ENCODE data around the gene EXTL1. TPM values are rescaled to one million over a fixed set of nuclear protein-coding genes. Genes with fewer than 3 reads are reported as not detected.
A peak's percentile ranks its signal among the peaks of the same experiment; 100 is the strongest.

Gene EXTL1
- total and polyA plus RNA-seq, 4 donors, result 0.08 to 0.63 (median 0.31) TPM

DNA sequence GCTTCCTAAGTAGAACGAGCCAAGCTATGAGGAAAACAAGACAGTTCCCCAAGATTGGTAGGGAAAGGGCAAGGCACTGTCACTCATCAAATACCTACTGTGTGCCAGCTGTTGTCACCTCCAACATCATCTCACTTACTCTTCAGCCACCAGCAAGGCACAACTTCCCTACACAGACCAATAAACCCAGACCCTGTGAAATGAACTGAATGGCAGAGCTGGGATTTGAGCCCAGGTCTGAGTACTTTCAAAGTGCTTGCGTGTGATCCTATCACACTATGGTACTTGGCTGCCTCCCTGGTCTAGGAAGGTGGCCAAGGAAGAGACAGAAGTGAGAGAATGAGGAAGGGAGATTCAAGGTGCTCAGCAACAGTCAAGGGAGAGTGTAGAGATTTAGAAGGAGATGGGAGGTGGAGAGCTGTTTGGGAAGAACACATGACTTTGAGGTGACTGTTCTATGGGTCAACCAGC lies 62.6 kb downstream of the EXTL1 start:
- TF ChIP-seq, protein P1, sequence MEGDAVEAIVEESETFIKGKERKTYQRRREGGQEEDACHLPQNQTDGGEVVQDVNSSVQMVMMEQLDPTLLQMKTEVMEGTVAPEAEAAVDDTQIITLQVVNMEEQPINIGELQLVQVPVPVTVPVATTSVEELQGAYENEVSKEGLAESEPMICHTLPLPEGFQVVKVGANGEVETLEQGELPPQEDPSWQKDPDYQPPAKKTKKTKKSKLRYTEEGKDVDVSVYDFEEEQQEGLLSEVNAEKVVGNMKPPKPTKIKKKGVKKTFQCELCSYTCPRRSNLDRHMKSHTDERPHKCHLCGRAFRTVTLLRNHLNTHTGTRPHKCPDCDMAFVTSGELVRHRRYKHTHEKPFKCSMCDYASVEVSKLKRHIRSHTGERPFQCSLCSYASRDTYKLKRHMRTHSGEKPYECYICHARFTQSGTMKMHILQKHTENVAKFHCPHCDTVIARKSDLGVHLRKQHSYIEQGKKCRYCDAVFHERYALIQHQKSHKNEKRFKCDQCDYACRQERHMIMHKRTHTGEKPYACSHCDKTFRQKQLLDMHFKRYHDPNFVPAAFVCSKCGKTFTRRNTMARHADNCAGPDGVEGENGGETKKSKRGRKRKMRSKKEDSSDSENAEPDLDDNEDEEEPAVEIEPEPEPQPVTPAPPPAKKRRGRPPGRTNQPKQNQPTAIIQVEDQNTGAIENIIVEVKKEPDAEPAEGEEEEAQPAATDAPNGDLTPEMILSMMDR (IDR thresholded peaks at IDR 0.05; ENCODE audit: control extremely low read depth, extremely low read depth), result no peak
- Histone ChIP-seq H3K4me3 (no peak overlapping the region), H3K9ac (ENCODE audit: insufficient read depth in 1 of 2, low read length in 2 of 2) (no peak overlapping the region), H3K27me3 (ENCODE audit: control insufficient read depth in 3 of 3, insufficient read depth in 3 of 3, low read length in 2 of 3) (no peaks in the 10 kb centered on the region), H3K4me1 (ENCODE audit: control insufficient read depth in 5 of 5, insufficient read depth in 5 of 5, low read length in 5 of 5) (peaks cover 0 to 3% (median 3%) of the 10 kb centered on the region in 5 donors), H3K9me3 (ENCODE audit: control insufficient read depth in 4 of 4, insufficient read depth in 3 of 4, low read length in 3 of 4) (no peaks in the 10 kb centered on the region), H3K27ac (ENCODE audit: low read depth in 1 of 2, low read length in 1 of 2) (peak overlapping the region in 1 of 2 donors; percentile 78), H3K36me3 (ENCODE audit: control insufficient read depth in 4 of 4, insufficient read depth in 4 of 4, low read length in 4 of 4) (no peaks in the 10 kb centered on the region)
- WGBS, 2 donors, result 48 to 55% methylated on average over 2 of the region's 2 CpGs
- ATAC-seq (ENCODE audit: insufficient read depth, low FRiP score), result no peak
- DNase-seq, result no peak

DNA sequence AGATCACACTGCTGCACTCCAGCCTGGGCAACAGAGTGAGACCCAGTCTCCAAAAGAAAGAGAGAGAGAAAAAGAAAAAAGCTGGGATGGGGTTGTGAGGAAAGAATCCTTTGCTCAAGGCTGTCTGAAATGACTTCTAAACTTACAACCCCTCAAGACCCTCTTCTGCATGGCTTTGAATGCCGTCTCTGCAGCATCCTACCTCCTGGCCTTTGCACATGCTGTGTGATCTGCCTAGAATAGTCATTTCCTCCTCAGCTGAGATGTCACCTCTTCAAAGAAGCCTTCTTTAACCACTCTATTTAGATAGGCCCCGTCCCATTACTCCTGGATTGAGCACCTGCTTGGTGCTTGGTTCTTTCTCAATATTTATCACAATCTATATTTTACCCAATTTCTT lies 63.3 kb downstream of the EXTL1 start:
- peak overlapping the region in 1 of 2 donors; percentile 78 for H3K27ac ChIP-seq (ENCODE audit: low read depth in 1 of 2, low read length in 1 of 2)
- DNase-seq, result no peak
- no peaks in the 10 kb centered on the region for H3K9me3 ChIP-seq (ENCODE audit: control insufficient read depth in 4 of 4, insufficient read depth in 3 of 4, low read length in 3 of 4)
- H3K27me3 ChIP-seq (ENCODE audit: control insufficient read depth in 3 of 3, insufficient read depth in 3 of 3, low read length in 2 of 3), result no peaks in the 10 kb centered on the region
- no peak overlapping the region for H3K4me3 ChIP-seq
- H3K4me1 ChIP-seq (ENCODE audit: control insufficient read depth in 5 of 5, insufficient read depth in 5 of 5, low read length in 5 of 5), result peaks cover 0 to 3% (median 0%) of the 10 kb centered on the region in 5 donors
- H3K36me3 ChIP-seq (ENCODE audit: control insufficient read depth in 4 of 4, insufficient read depth in 4 of 4, low read length in 4 of 4), result no peaks in the 10 kb centered on the region
- WGBS, 2 donors, result 89 to 96% methylated on average over 2 of the region's 2 CpGs
- H3K9ac ChIP-seq (ENCODE audit: insufficient read depth in 1 of 2, low read length in 2 of 2), result no peak overlapping the region
- ATAC-seq (ENCODE audit: insufficient read depth, low FRiP score), result no peak
- TF ChIP-seq, protein P1 (IDR thresholded peaks at IDR 0.05; ENCODE audit: control extremely low read depth, extremely low read depth), result no peak

Small RNA genes within 50 kb of the gene (small RNA-seq; reads per million reads assigned to genes)
- gene RF00283 (ENCODE audit: low replicate concordance) (not detected), gene RF00492 (ENCODE audit: low replicate concordance) (not detected)

Other genes with a start within 250 kb of the EXTL1 start
- gene SELENON, start 221.6 kb upstream of the EXTL1 start, total RNA-seq, result 10 to 100 TPM; 51.3 to 88.8 TPM
- 10 to 100 TPM; 35.9 to 45.4 TPM for gene SELENON, start 221.6 kb upstream of the EXTL1 start, polyA plus RNA-seq
- gene MTFR1L, start 201.8 kb upstream of the EXTL1 start, total RNA-seq, result 10 to 100 TPM; 35.9 to 43.6 TPM
- gene MTFR1L, start 201.8 kb upstream of the EXTL1 start, polyA plus RNA-seq, result 10 to 100 TPM; 35.4 to 40.9 TPM
- 1 to 10 TPM in 1 of 2 donors, under 1 TPM in 1; 0.21 to 1.1 TPM for gene AUNIP, start 162.3 kb upstream of the EXTL1 start, total RNA-seq
- gene AUNIP, start 162.3 kb upstream of the EXTL1 start, polyA plus RNA-seq, result under 1 TPM; 0.26 to 0.31 TPM
- 10 to 100 TPM in 1 of 2 donors, 1 to 10 TPM in 1; 7.6 to 12.1 TPM for gene PAQR7, start 146.1 kb upstream of the EXTL1 start, total RNA-seq
- 1 to 10 TPM; 4.2 to 5.6 TPM for gene PAQR7, start 146.1 kb upstream of the EXTL1 start, polyA plus RNA-seq
- 100 to 1,000 TPM in 1 of 2 donors, 10 to 100 TPM in 1; 38.8 to 118 TPM for gene STMN1, start 115.4 kb upstream of the EXTL1 start, total RNA-seq
- gene STMN1, start 115.4 kb upstream of the EXTL1 start, polyA plus RNA-seq, result 10 to 100 TPM; 18.5 to 63.8 TPM
- gene PAFAH2, start 23.7 kb upstream of the EXTL1 start, total RNA-seq, result 10 to 100 TPM; 10.6 to 15.2 TPM
- gene PAFAH2, start 23.7 kb upstream of the EXTL1 start, polyA plus RNA-seq, result 1 to 10 TPM; 6.5 to 7.6 TPM
- gene SLC30A2, start 24.3 kb downstream of the EXTL1 start, total RNA-seq, result under 1 TPM; 0.40 to 0.51 TPM
- under 1 TPM; 0.02 to 0.08 TPM for gene SLC30A2, start 24.3 kb downstream of the EXTL1 start, polyA plus RNA-seq
- gene TRIM63, start 45.9 kb downstream of the EXTL1 start, total RNA-seq, result under 1 TPM; 0.25 to 0.31 TPM
- under 1 TPM; 0.12 to 0.14 TPM for gene TRIM63, start 45.9 kb downstream of the EXTL1 start, polyA plus RNA-seq
- gene PDIK1L, start 90.0 kb downstream of the EXTL1 start, total RNA-seq, result 10 to 100 TPM in 1 of 2 donors, 1 to 10 TPM in 1; 9.8 to 15.4 TPM
- gene PDIK1L, start 90.0 kb downstream of the EXTL1 start, polyA plus RNA-seq, result 1 to 10 TPM; 2.9 TPM
- 1 to 10 TPM; 1.1 to 3.2 TPM for gene FAM110D, start 137.3 kb downstream of the EXTL1 start, total RNA-seq
- gene FAM110D, start 137.3 kb downstream of the EXTL1 start, polyA plus RNA-seq, result 1 to 10 TPM; 3.1 to 3.4 TPM
- not detected for gene C1orf232, start 147.2 kb downstream of the EXTL1 start, total RNA-seq
- not detected for gene C1orf232, start 147.2 kb downstream of the EXTL1 start, polyA plus RNA-seq
- gene ZNF593, start 148.1 kb downstream of the EXTL1 start, total RNA-seq, result 10 to 100 TPM; 19.7 to 32.8 TPM
- 100 to 1,000 TPM in 1 of 2 donors, 10 to 100 TPM in 1; 90.4 to 140 TPM for gene ZNF593, start 148.1 kb downstream of the EXTL1 start, polyA plus RNA-seq
- gene ZNF593OS, start 150.1 kb downstream of the EXTL1 start, total RNA-seq, result not detected
- under 1 TPM; 0.29 to 0.65 TPM for gene ZNF593OS, start 150.1 kb downstream of the EXTL1 start, polyA plus RNA-seq
- 10 to 100 TPM; 29.9 to 34.7 TPM for gene CNKSR1, start 155.7 kb downstream of the EXTL1 start, total RNA-seq
- gene CNKSR1, start 155.7 kb downstream of the EXTL1 start, polyA plus RNA-seq, result 10 to 100 TPM; 10.8 to 26.7 TPM
- gene CATSPER4, start 168.8 kb downstream of the EXTL1 start, total RNA-seq, result not detected
- gene CATSPER4, start 168.8 kb downstream of the EXTL1 start, polyA plus RNA-seq, result not detected
- 10 to 100 TPM in 1 of 2 donors, 1 to 10 TPM in 1; 9.1 to 10.8 TPM for gene CEP85, start 212.4 kb downstream of the EXTL1 start, total RNA-seq
- gene CEP85, start 212.4 kb downstream of the EXTL1 start, polyA plus RNA-seq, result 1 to 10 TPM; 5.4 to 6.4 TPM

Data from lung (tissue), 13 donors.